ENCODE results near the gene GSG1L.

The GSG1L gene

GRCh38 chr16:28063591-28064061 lies at the start of gene GSG1L:
Gene GSG1L, minus strand, starts transcription at chr16:28063714. Its CDS starts 290 bp downstream, at chr16:28063424.
- DNase-seq (ENCODE audit: low read depth in 2 of 2): no peak

- DNase-seq (ENCODE audit: low read depth in 2 of 2): no peak
These were observed 49.4 kb upstream of the GSG1L start for GRCh38 chr16:28112908-28113307.

- no peak for DNase-seq (ENCODE audit: low read depth in 2 of 2)
These were observed 47.5 kb upstream of the GSG1L start for GRCh38 chr16:28110977-28111376.

GRCh38 chr16:28110479-28110878 lies 47.0 kb upstream of the GSG1L start:
- DNase-seq (ENCODE audit: low read depth in 2 of 2): no peak

- no peak for DNase-seq (ENCODE audit: low read depth in 2 of 2)
These were observed 46.6 kb upstream of the GSG1L start for GRCh38 chr16:28110074-28110473.

GRCh38 chr16:28108590-28109247 lies 45.2 kb upstream of the GSG1L start:
- DNase-seq (ENCODE audit: low read depth in 2 of 2): no peak

GRCh38 chr16:28107232-28107631 lies 43.7 kb upstream of the GSG1L start:
- no peak for DNase-seq (ENCODE audit: low read depth in 2 of 2)

GRCh38 chr16:28106467-28107215 lies 43.1 kb upstream of the GSG1L start:
- no peak for DNase-seq (ENCODE audit: low read depth in 2 of 2)

- DNase-seq (ENCODE audit: low read depth in 2 of 2): no peak
These were observed 42.4 kb upstream of the GSG1L start for GRCh38 chr16:28105954-28106353.

- DNase-seq (ENCODE audit: low read depth in 2 of 2): no peak
These were observed 41.8 kb upstream of the GSG1L start for GRCh38 chr16:28105297-28105696.

- DNase-seq (ENCODE audit: low read depth in 2 of 2): no peak
These were observed 40.9 kb upstream of the GSG1L start for GRCh38 chr16:28104404-28104803.

- DNase-seq (ENCODE audit: low read depth in 2 of 2): no peak
These were observed 40.1 kb upstream of the GSG1L start for GRCh38 chr16:28103516-28104170.

- DNase-seq (ENCODE audit: low read depth in 2 of 2): no peak
These were observed 38.0 kb upstream of the GSG1L start for GRCh38 chr16:28101533-28101890.

GRCh38 chr16:28100810-28101532 lies 37.5 kb upstream of the GSG1L start:
- no peak for DNase-seq (ENCODE audit: low read depth in 2 of 2)

GRCh38 chr16:28098959-28099945 lies 35.7 kb upstream of the GSG1L start:
- DNase-seq (ENCODE audit: low read depth in 2 of 2): no peak

- DNase-seq (ENCODE audit: low read depth in 2 of 2): no peak
These were observed 34.9 kb upstream of the GSG1L start for GRCh38 chr16:28098171-28098958.

GRCh38 chr16:28096983-28097899 lies 33.7 kb upstream of the GSG1L start:
- DNase-seq (ENCODE audit: low read depth in 2 of 2): no peak

- no peak for DNase-seq (ENCODE audit: low read depth in 2 of 2)
These were observed 29.8 kb upstream of the GSG1L start for GRCh38 chr16:28093385-28093725.

GRCh38 chr16:28092721-28093384 lies 29.3 kb upstream of the GSG1L start:
- no peak for DNase-seq (ENCODE audit: low read depth in 2 of 2)

Measured in activated CD4-positive, alpha-beta T cell treated with anti-CD3 and anti-CD28 coated beads for 24 hours (primary cell).